Left colon (tissue), 2 donors: ENCODE results near the gene SH3BGRL2. TPM values are rescaled to one million over a fixed set of nuclear protein-coding genes. Genes with fewer than 3 reads are reported as not detected.

ENCODE experiments used
- total RNA-seq, 2 donors: library from RNA; stranded (reverse); fragmentation: NEBNext Ultra II Directional; extraction: Animal tissue kit (Norgen Biotek cat#: 25700); gene quantifications; one replicate each; pipeline ENCODE4 v1.2.1, GENCODE V29; 2021
- donor health status: DM: no; HTN: no; CAD: no.
- donor health status: DM: yes; HTN: yes; CAD: no.

SH3BGRL2 gene
- total RNA-seq, 2 donors from 2014 or later = 141 to 157 TPM

Other genes starting within 250 kb of the SH3BGRL2 start
- gene LCA5, start 93.9 kb upstream of the SH3BGRL2 start, total RNA-seq = 1 to 10 TPM in 1 of 2 donors, under 1 TPM in 1; 0.40 to 1.3 TPM